H9 (cell line): ENCODE data around the gene MYCBP2. TPM values are rescaled to one million over a fixed set of nuclear protein-coding genes. Genes with fewer than 3 reads are reported as not detected.

Experiments used
- DNase-seq: peaks from one replicate; pipeline ENCODE4 v3.0.0-alpha.2; 2017
- H2AFZ ChIP-seq: one replicate; pipeline ENCODE4 v1.6.1; 2013; ENCODE audit warnings: mild to moderate bottlenecking, low read length, control low read depth, moderate library complexity
- H2AK5ac ChIP-seq: 2 replicates; pipeline ENCODE4 v1.6.1; 2013; ENCODE audit warnings: low read length, control low read depth, mixed read lengths; ENCODE audit not compliant: insufficient read length
- H2BK120ac ChIP-seq: one replicate; pipeline ENCODE4 v1.6.1; 2013; ENCODE audit warnings: low read depth, mild to moderate bottlenecking, low read length, control low read depth, inconsistent platforms; ENCODE audit not compliant: poor library complexity, severe bottlenecking
- H2BK12ac ChIP-seq: 2 replicates; pipeline ENCODE4 v1.6.1; 2013; ENCODE audit warnings: low read length, control low read depth, mixed read lengths, low read depth; ENCODE audit not compliant: insufficient read length
- H2BK15ac ChIP-seq: 2 replicates; pipeline ENCODE4 v1.6.1; 2013; ENCODE audit warnings: low read depth, low read length, control low read depth
- H2BK20ac ChIP-seq: one replicate; pipeline ENCODE4 v1.6.1; 2013; ENCODE audit warnings: low read depth, mild to moderate bottlenecking, low read length, control low read depth, inconsistent platforms; ENCODE audit not compliant: poor library complexity, severe bottlenecking
- H2BK5ac ChIP-seq: 2 replicates; pipeline ENCODE4 v1.6.1; 2013; ENCODE audit warnings: low read length, control low read depth, mixed read lengths; ENCODE audit not compliant: insufficient read length
- H3K14ac ChIP-seq: 2 replicates; pipeline ENCODE4 v1.6.1; 2013; ENCODE audit warnings: low read length, control low read depth; ENCODE audit not compliant: insufficient read depth
- H3K18ac ChIP-seq: 2 replicates; pipeline ENCODE4 v1.6.1; 2013; ENCODE audit warnings: low read depth, mild to moderate bottlenecking, mixed read lengths, low read length, control low read depth; ENCODE audit not compliant: insufficient read length
- H3K23ac ChIP-seq: 2 replicates; pipeline ENCODE4 v1.6.1; 2013; ENCODE audit warnings: low read length, control low read depth, mixed read lengths, low read depth; ENCODE audit not compliant: insufficient read length
- H3K23me2 ChIP-seq: 2 replicates; pipeline ENCODE4 v1.6.1; 2013; ENCODE audit warnings: low read depth, mild to moderate bottlenecking, mixed read lengths, low read length, control low read depth; ENCODE audit not compliant: insufficient read length, poor library complexity, severe bottlenecking
- H3K27ac ChIP-seq: 2 replicates; pipeline ENCODE4 v1.5.1; 2013; ENCODE audit warnings: low read length, control low read depth, mixed read lengths, low read depth; ENCODE audit not compliant: insufficient read length
- H3K27me3 ChIP-seq: 2 replicates; pipeline ENCODE4 v1.6.1; 2013; ENCODE audit warnings: low read length, control low read depth, inconsistent platforms; ENCODE audit not compliant: insufficient read depth
- H3K4ac ChIP-seq: 2 replicates; pipeline ENCODE4 v1.6.1; 2013; ENCODE audit warnings: low read depth, mild to moderate bottlenecking, control low read depth, inconsistent platforms, low read length, moderate library complexity
- H3K4me1 ChIP-seq: 2 replicates; pipeline ENCODE4 v1.6.1; 2013; ENCODE audit warnings: low read length, control low read depth, inconsistent platforms; ENCODE audit not compliant: insufficient read depth
- H3K4me2 ChIP-seq: 2 replicates; pipeline ENCODE4 v1.6.1; 2013; ENCODE audit warnings: low read length, control low read depth, mixed read lengths; ENCODE audit not compliant: insufficient read length, insufficient read depth
- H3K56ac ChIP-seq: 2 replicates; pipeline ENCODE4 v1.6.1; 2013; ENCODE audit warnings: low read depth, mild to moderate bottlenecking, mixed read lengths, low read length, control low read depth; ENCODE audit not compliant: insufficient read length
- H3K79me1 ChIP-seq: 2 replicates; pipeline ENCODE4 v1.6.1; 2013; ENCODE audit warnings: low read depth, mild to moderate bottlenecking, moderate library complexity, low read length, control low read depth, inconsistent platforms; ENCODE audit not compliant: insufficient read depth, poor library complexity, severe bottlenecking
- H3K79me2 ChIP-seq: 2 replicates; pipeline ENCODE4 v1.6.1; 2013; ENCODE audit warnings: low read length, control low read depth, inconsistent platforms; ENCODE audit not compliant: insufficient read depth
- H3K9ac ChIP-seq: 2 replicates; pipeline ENCODE4 v1.6.1; 2013; ENCODE audit warnings: low read length, control low read depth, mixed read lengths; ENCODE audit not compliant: insufficient read length; ENCODE audit errors: extremely low read depth
- H3K9me3 ChIP-seq: one replicate; pipeline ENCODE4 v1.6.1; 2013; ENCODE audit warnings: low read depth, low read length, inconsistent platforms; ENCODE audit not compliant: control insufficient read depth
- H3T11ph ChIP-seq: one replicate; pipeline ENCODE4 v1.6.1; 2013; ENCODE audit warnings: mild to moderate bottlenecking, low read length, control low read depth, inconsistent platforms
- H4K20me1 ChIP-seq: one replicate; pipeline ENCODE4 v1.6.1; 2013; ENCODE audit not compliant: control insufficient read depth, insufficient read length, insufficient read depth
- H4K5ac ChIP-seq: 2 replicates; pipeline ENCODE4 v1.6.1; 2013; ENCODE audit warnings: low read depth, mild to moderate bottlenecking, mixed read lengths, low read length, control low read depth; ENCODE audit not compliant: insufficient read length
- H4K8ac ChIP-seq: replicated peaks from 2 replicates; pipeline ENCODE4 v1.6.1; 2013; ENCODE audit warnings: low read length, control low read depth, mixed read lengths, low read depth; ENCODE audit not compliant: insufficient read length
- H4K91ac ChIP-seq: 2 replicates; pipeline ENCODE4 v1.6.1; 2013; ENCODE audit warnings: low read depth, mild to moderate bottlenecking, moderate library complexity, mixed read lengths, low read length, control low read depth; ENCODE audit not compliant: insufficient read length
- H3K27ac Mint-ChIP-seq, 3 experiments: 2 replicates in 2 of 3; 3 replicates in 1 of 3; pipeline ENCODE4 v1.8.0; 2020 to 2021; ENCODE audit warnings: mixed read lengths in 3 of 3, mild to moderate bottlenecking in 1 of 3, moderate library complexity in 1 of 3
- H3K27me3 Mint-ChIP-seq: 2 replicates; pipeline ENCODE4 v1.8.0; 2021; ENCODE audit warnings: low read depth, mild to moderate bottlenecking, moderate library complexity, mixed read lengths
- H3K36me3 Mint-ChIP-seq, 3 experiments: 2 replicates in 2 of 3; 3 replicates in 1 of 3; pipeline ENCODE4 v1.8.0; 2020 to 2021; ENCODE audit warnings: low read depth in 3 of 3, mixed read lengths in 3 of 3; ENCODE audit not compliant: insufficient read depth in 1 of 3
- H3K4me1 Mint-ChIP-seq, 2 experiments: 2 replicates each; pipeline ENCODE4 v1.8.0; 2020; ENCODE audit warnings: mixed read lengths in 2 of 2
- H3K4me3 Mint-ChIP-seq, 2 experiments: 2 replicates in 1 of 2; 3 replicates in 1 of 2; pipeline ENCODE4 v1.8.0; 2020 to 2021; ENCODE audit warnings: mild to moderate bottlenecking in 2 of 2, mixed read lengths in 2 of 2, moderate library complexity in 1 of 2
- H3K9me3 Mint-ChIP-seq, 2 experiments: 2 replicates in 1 of 2; 3 replicates in 1 of 2; pipeline ENCODE4 v1.8.0; 2020; ENCODE audit warnings: mild to moderate bottlenecking in 2 of 2, mixed read lengths in 2 of 2, moderate library complexity in 1 of 2
- CTCF ChIP-seq: fragments of 200-600 bp; sonication (generic); conservative IDR thresholded peaks from 3 replicates; pipeline ENCODE4 v1.8.0; 2021; ENCODE audit warnings: antibody characterized with exemption, mild to moderate bottlenecking
- WGBS: extraction: QIAGEN DNeasy Blood & Tissue Kit; methylation state at CpG from one replicate; pipeline ENCODE4 v1.1.7; 2013; ENCODE audit warnings: missing lambda C conversion rate, low lambda C conversion rate, mixed read lengths; ENCODE audit not compliant: insufficient read length; ENCODE audit errors: extremely low coverage; 5-methylcytosine and 5-hydroxymethylcytosine counted together
- total RNA-seq: library from RNA; stranded (reverse); gene quantifications from 2 replicates; pipeline ENCODE4 v1.2.1, GENCODE V29; 2021

The MYCBP2 gene
- total RNA-seq, 1 experiment from 2014 or later, result 32.0 TPM

DNA sequence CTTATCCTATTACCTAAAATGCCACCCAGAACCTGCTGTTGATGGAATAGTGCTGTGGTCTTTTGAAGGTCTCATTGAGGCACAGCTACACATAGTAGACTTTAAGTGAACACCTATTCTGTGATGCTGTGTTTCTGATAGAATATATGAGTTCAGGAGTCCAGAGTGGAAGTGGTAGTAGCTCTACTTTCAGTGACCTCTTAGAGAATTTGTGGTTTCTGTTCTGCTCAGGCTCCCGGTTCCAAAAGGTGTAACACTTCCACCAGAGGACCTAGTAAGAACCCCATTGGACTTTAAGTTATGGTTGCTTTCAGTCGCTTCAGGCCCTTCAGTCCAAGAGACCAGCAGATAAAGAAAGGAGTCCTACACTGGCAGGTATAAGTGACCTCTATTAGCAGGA, 11.4 kb upstream of the MYCBP2 start:
- Histone ChIP-seq H3K27ac (no peak overlapping the region), H4K8ac (no peak overlapping the region), H2AK5ac (no peak overlapping the region), H3K79me2 (no peaks in the 10 kb centered on the region), H3K9ac (no peak overlapping the region), H3K79me1 (no peaks in the 10 kb centered on the region), H3K23ac (no peak overlapping the region), H2BK20ac (no peak overlapping the region), H3K14ac (no peak overlapping the region), H2BK120ac (no peak overlapping the region), H4K5ac (no peak overlapping the region), H4K91ac (no peak overlapping the region), H2BK5ac (no peak overlapping the region), H3K9me3 (no peaks in the 10 kb centered on the region), H3K56ac (no peak overlapping the region), H3K23me2 (no peaks in the 10 kb centered on the region), H3K27me3 (no peaks in the 10 kb centered on the region), H3K4ac (no peak overlapping the region), H4K20me1 (no peaks in the 10 kb centered on the region), H3T11ph (no peak overlapping the region), H2BK15ac (no peak overlapping the region), H3K18ac (no peak overlapping the region), H3K4me2 (no peak overlapping the region), H2BK12ac (no peak overlapping the region), H3K4me1 (no peaks in the 10 kb centered on the region), H2AFZ (no peak overlapping the region)
- peaks cover 2% of the 10 kb centered on the region for H3K27me3 Mint-ChIP-seq
- H3K9me3 Mint-ChIP-seq, result no peaks in the 10 kb centered on the region; a peak in 1 of 5 replicates
- peaks cover 0 to 5% of the 10 kb centered on the region in 2 experiments; a peak in 1 of 4 replicates for H3K4me1 Mint-ChIP-seq
- peak overlapping the region in 1 of 3 experiments; percentile 70; a peak in 1 of 7 replicates for H3K27ac Mint-ChIP-seq
- no peak for DNase-seq
- H3K36me3 Mint-ChIP-seq, result no peaks in the 10 kb centered on the region; a peak in 1 of 7 replicates
- no peak overlapping the region for H3K4me3 Mint-ChIP-seq
- TF ChIP-seq CTCF, result no peak
- WGBS, result no CpG with 5 or more reads among the region's 2 CpGs
